ENCODE measurements around the gene TMCO4.

Gene TMCO4

GRCh38 chr1:19734472-19734999, 65.2 kb downstream of the TMCO4 start:
- Histone ChIP-seq H3K27me3 (no peaks in the 10 kb centered on the region), H3K9me3 (replicated peaks in 1 of 11) (peaks cover 0 to 13% (median 10%) of the 10 kb centered on the region in 11 experiments; a peak in 18 of 22 replicates), H3K36me3 (peaks cover 9 to 41% (median 21%) of the 10 kb centered on the region in 11 experiments; a peak in 18 of 22 replicates), H3K4me2 (no peak overlapping the region), H4K20me1 (0 out of 22 replicates have a peak, but pooled peaks cover 0 to 4% (median 0%) of the 10 kb centered on the region in 11 experiments), H3K4me1 (no peaks in the 10 kb centered on the region), H3K4me3 (no peak overlapping the region), H3K9ac (no peak overlapping the region), H3K27ac (no peak overlapping the region)
- no peak for TF ChIP-seq Cebpa-rat (IDR thresholded peaks at IDR 0.05)

- H3K9ac ChIP-seq: no peak overlapping the region
- 0 out of 22 replicates have a peak, but pooled peaks cover 0 to 4% (median 0%) of the 10 kb centered on the region in 11 experiments for H4K20me1 ChIP-seq
- no peak overlapping the region for H3K27ac ChIP-seq
- TF ChIP-seq Cebpa-rat (IDR thresholded peaks at IDR 0.05): no peak
- no peaks in the 10 kb centered on the region for H3K27me3 ChIP-seq
- H3K4me1 ChIP-seq: no peaks in the 10 kb centered on the region
- peaks cover 0 to 13% (median 10%) of the 10 kb centered on the region in 11 experiments; a peak in 18 of 22 replicates for H3K9me3 ChIP-seq (replicated peaks in 1 of 11)
- H3K4me3 ChIP-seq: no peak overlapping the region
- H3K36me3 ChIP-seq: peaks cover 9 to 37% (median 21%) of the 10 kb centered on the region in 11 experiments; a peak in 18 of 22 replicates
- H3K4me2 ChIP-seq: no peak overlapping the region
Observed at GRCh38 chr1:19734056-19734455, 65.7 kb downstream of the TMCO4 start.

- Histone ChIP-seq H3K4me1 (no peaks in the 10 kb centered on the region), H3K27me3 (no peaks in the 10 kb centered on the region), H3K9ac (no peak overlapping the region), H3K27ac (no peak overlapping the region), H3K4me2 (no peak overlapping the region), H4K20me1 (0 out of 22 replicates have a peak, but pooled peaks cover 0 to 4% (median 0%) of the 10 kb centered on the region in 11 experiments), H3K9me3 (replicated peaks in 1 of 11) (peaks cover 0 to 13% (median 10%) of the 10 kb centered on the region in 11 experiments; a peak in 18 of 22 replicates), H3K4me3 (no peak overlapping the region), H3K36me3 (peaks cover 9 to 38% (median 21%) of the 10 kb centered on the region in 11 experiments; a peak in 18 of 22 replicates)
- TF ChIP-seq Cebpa-rat (IDR thresholded peaks at IDR 0.05): no peak
Observed at GRCh38 chr1:19733615-19734014, 66.1 kb downstream of the TMCO4 start.

- H4K20me1 ChIP-seq: 0 out of 22 replicates have a peak, but pooled peaks cover 0 to 4% (median 0%) of the 10 kb centered on the region in 11 experiments
- H3K27ac ChIP-seq: no peak overlapping the region
- peaks cover 14 to 43% (median 34%) of the 10 kb centered on the region in 11 experiments; a peak in 21 of 22 replicates for H3K36me3 ChIP-seq
- TF ChIP-seq Cebpa-rat (IDR thresholded peaks at IDR 0.05): no peak
- H3K4me3 ChIP-seq: no peak overlapping the region
- no peaks in the 10 kb centered on the region for H3K4me1 ChIP-seq
- no peak overlapping the region for H3K9ac ChIP-seq
- H3K4me2 ChIP-seq: no peak overlapping the region
- no peaks in the 10 kb centered on the region for H3K27me3 ChIP-seq
- peaks cover 0 to 13% (median 10%) of the 10 kb centered on the region in 11 experiments; a peak in 18 of 22 replicates for H3K9me3 ChIP-seq (replicated peaks in 1 of 11)
Observed at GRCh38 chr1:19731311-19731821, 68.3 kb downstream of the TMCO4 start.

GRCh38 chr1:19730793-19731192, 68.9 kb downstream of the TMCO4 start:
- Histone ChIP-seq H3K27me3 (no peaks in the 10 kb centered on the region), H4K20me1 (0 out of 22 replicates have a peak, but pooled peaks cover 0 to 4% (median 0%) of the 10 kb centered on the region in 11 experiments), H3K9ac (no peak overlapping the region), H3K4me1 (no peaks in the 10 kb centered on the region), H3K4me2 (no peak overlapping the region), H3K9me3 (replicated peaks in 1 of 11) (peaks cover 0 to 13% (median 10%) of the 10 kb centered on the region in 11 experiments; a peak in 18 of 22 replicates), H3K27ac (no peak overlapping the region), H3K4me3 (no peak overlapping the region), H3K36me3 (peaks cover 14 to 47% (median 38%) of the 10 kb centered on the region in 11 experiments; a peak in 21 of 22 replicates)
- TF ChIP-seq Cebpa-rat (IDR thresholded peaks at IDR 0.05): no peak

GRCh38 chr1:19730232-19730631, 69.5 kb downstream of the TMCO4 start:
- Histone ChIP-seq H3K27me3 (no peaks in the 10 kb centered on the region), H3K4me1 (no peaks in the 10 kb centered on the region), H3K9me3 (replicated peaks in 1 of 11) (peaks cover 0 to 13% (median 10%) of the 10 kb centered on the region in 11 experiments; a peak in 18 of 22 replicates), H4K20me1 (0 out of 22 replicates have a peak, but pooled peaks cover 0 to 4% (median 0%) of the 10 kb centered on the region in 11 experiments), H3K4me3 (no peak overlapping the region), H3K36me3 (peaks cover 14 to 49% (median 39%) of the 10 kb centered on the region in 11 experiments; a peak in 21 of 22 replicates), H3K4me2 (no peak overlapping the region), H3K27ac (no peak overlapping the region), H3K9ac (no peak overlapping the region)
- no peak for TF ChIP-seq Cebpa-rat (IDR thresholded peaks at IDR 0.05)

- no peaks in the 10 kb centered on the region for H3K4me1 ChIP-seq
- peaks cover 0 to 13% (median 10%) of the 10 kb centered on the region in 11 experiments; a peak in 18 of 22 replicates for H3K9me3 ChIP-seq (replicated peaks in 1 of 11)
- H3K27me3 ChIP-seq: no peaks in the 10 kb centered on the region
- TF ChIP-seq Cebpa-rat (IDR thresholded peaks at IDR 0.05): no peak
- no peak overlapping the region for H3K9ac ChIP-seq
- H3K4me2 ChIP-seq: no peak overlapping the region
- H3K27ac ChIP-seq: no peak overlapping the region
- H3K36me3 ChIP-seq: peaks cover 14 to 51% (median 31%) of the 10 kb centered on the region in 11 experiments; a peak in 21 of 22 replicates
- no peaks in the 10 kb centered on the region for H4K20me1 ChIP-seq
- no peak overlapping the region for H3K4me3 ChIP-seq
Observed at GRCh38 chr1:19728413-19729145, 71.1 kb downstream of the TMCO4 start.

GRCh38 chr1:19725606-19726005, 74.1 kb downstream of the TMCO4 start:
- H3K9me3 ChIP-seq (replicated peaks in 1 of 11): peaks cover 0 to 9% (median 8%) of the 10 kb centered on the region in 11 experiments; a peak in 18 of 22 replicates
- H4K20me1 ChIP-seq: no peaks in the 10 kb centered on the region
- H3K27ac ChIP-seq: no peak overlapping the region
- TF ChIP-seq Cebpa-rat (IDR thresholded peaks at IDR 0.05): no peak
- peaks cover 0 to 18% (median 13%) of the 10 kb centered on the region in 10 experiments; a peak in 14 of 20 replicates for H3K4me1 ChIP-seq
- no peaks in the 10 kb centered on the region for H3K27me3 ChIP-seq
- no peak overlapping the region for H3K9ac ChIP-seq
- H3K36me3 ChIP-seq: peaks cover 8 to 43% (median 28%) of the 10 kb centered on the region in 11 experiments; a peak in 21 of 22 replicates
- H3K4me3 ChIP-seq: no peak overlapping the region
- no peak overlapping the region for H3K4me2 ChIP-seq

- Histone ChIP-seq H3K4me3 (no peak overlapping the region), H3K4me2 (no peak overlapping the region), H3K9ac (no peak overlapping the region), H3K36me3 (peaks cover 0 to 34% (median 21%) of the 10 kb centered on the region in 11 experiments; a peak in 15 of 22 replicates), H3K9me3 (replicated peaks in 1 of 11) (no peaks in the 10 kb centered on the region), H4K20me1 (no peaks in the 10 kb centered on the region), H3K4me1 (peaks cover 0 to 23% (median 15%) of the 10 kb centered on the region in 10 experiments; a peak in 14 of 20 replicates), H3K27me3 (no peaks in the 10 kb centered on the region), H3K27ac (no peak overlapping the region)
- no peak for TF ChIP-seq Cebpa-rat (IDR thresholded peaks at IDR 0.05)
Observed at GRCh38 chr1:19723874-19724273, 75.8 kb downstream of the TMCO4 start.
